GM12865 (cell line): ENCODE results near the gene FRMD4A.

Experiments
- DNase-seq: peaks from one replicate; pipeline ENCODE4 v3.0.0; 2010; ENCODE audit warnings: low read depth
- H3K4me3 ChIP-seq: 2 replicates; pipeline ENCODE4 v1.5.1; 2011; ENCODE audit warnings: mild to moderate bottlenecking, low read depth, low read length, control low read depth
- TF ChIP-seq, protein P1 (sequence below): IDR thresholded peaks from 2 replicates; pipeline ENCODE4 v1.5.1; 2011; ENCODE audit warnings: low read length, control low read depth, low read depth, inconsistent platforms; ENCODE audit not compliant: insufficient read depth; ENCODE audit errors: missing control alignments

Gene FRMD4A

DNA sequence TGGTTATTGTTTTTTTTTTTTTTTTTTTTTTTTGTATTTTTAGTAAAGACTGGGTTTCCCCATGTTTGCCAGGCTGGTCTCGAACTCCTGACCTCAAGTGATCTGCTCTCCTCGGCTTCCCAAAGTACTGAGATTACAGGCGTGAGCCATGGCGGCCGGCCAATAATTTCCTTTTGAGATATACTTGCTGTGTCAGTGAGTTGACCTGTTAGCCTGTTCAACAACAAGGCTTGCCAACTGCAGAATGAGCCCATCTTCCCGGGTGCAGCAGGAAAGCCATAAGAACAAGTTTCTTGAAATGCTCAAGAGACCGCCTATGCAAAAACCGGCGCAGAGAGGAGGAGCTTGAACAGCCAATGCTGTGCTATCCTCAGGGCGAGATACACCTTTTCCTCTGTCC is 631.5 kb downstream of the FRMD4A start:
- TF ChIP-seq, protein P1, sequence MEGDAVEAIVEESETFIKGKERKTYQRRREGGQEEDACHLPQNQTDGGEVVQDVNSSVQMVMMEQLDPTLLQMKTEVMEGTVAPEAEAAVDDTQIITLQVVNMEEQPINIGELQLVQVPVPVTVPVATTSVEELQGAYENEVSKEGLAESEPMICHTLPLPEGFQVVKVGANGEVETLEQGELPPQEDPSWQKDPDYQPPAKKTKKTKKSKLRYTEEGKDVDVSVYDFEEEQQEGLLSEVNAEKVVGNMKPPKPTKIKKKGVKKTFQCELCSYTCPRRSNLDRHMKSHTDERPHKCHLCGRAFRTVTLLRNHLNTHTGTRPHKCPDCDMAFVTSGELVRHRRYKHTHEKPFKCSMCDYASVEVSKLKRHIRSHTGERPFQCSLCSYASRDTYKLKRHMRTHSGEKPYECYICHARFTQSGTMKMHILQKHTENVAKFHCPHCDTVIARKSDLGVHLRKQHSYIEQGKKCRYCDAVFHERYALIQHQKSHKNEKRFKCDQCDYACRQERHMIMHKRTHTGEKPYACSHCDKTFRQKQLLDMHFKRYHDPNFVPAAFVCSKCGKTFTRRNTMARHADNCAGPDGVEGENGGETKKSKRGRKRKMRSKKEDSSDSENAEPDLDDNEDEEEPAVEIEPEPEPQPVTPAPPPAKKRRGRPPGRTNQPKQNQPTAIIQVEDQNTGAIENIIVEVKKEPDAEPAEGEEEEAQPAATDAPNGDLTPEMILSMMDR, result no peak
- H3K4me3 ChIP-seq, result no peak overlapping the region
- DNase-seq, result no peak

DNA sequence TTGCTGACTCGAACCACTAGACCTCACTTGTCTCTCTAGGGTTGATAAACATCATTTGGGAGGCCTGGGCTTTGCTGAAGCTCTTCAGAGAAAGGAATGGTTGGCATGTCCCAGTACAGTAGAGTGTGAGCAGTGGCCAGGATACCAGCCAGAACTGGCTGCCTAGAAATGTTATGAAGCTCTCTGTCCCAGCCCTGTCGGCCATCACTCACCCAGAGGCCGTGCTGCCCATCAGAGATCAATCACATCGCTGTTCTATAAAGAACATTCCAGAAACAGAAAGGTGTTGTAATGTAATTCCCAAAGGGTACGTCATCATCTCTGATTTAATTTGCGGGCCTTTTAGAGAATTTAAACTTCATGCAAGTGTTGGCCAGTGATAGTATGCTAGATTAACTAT is 632.5 kb downstream of the FRMD4A start:
- TF ChIP-seq, protein P1, result no peak
- no peak for DNase-seq

DNA sequence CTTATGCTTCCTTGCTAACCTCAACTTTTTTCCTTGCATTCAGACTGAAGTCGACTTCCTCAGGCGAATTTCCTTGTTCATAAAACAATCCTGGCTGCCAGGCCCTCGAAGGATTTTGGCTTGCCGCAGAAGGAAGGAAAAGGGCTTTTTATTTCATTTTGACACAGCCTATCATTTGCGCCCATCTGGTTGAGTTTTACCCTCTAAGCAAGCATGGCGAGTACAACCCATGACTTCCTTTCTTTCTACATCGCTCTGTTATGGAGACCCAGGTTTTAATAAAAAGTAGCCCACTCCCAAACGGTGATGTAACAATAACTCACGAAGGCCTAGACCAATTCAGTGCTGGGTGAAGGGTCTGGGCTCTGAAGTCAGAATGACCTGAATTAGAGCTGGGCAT is 634.7 kb downstream of the FRMD4A start:
- no peak for DNase-seq
- H3K4me3 ChIP-seq, result no peak overlapping the region
- TF ChIP-seq, protein P1, result no peak

More for the DNA sequence above, 632.5 kb downstream of the FRMD4A start:
- H3K4me3 ChIP-seq, result no peak overlapping the region

DNA sequence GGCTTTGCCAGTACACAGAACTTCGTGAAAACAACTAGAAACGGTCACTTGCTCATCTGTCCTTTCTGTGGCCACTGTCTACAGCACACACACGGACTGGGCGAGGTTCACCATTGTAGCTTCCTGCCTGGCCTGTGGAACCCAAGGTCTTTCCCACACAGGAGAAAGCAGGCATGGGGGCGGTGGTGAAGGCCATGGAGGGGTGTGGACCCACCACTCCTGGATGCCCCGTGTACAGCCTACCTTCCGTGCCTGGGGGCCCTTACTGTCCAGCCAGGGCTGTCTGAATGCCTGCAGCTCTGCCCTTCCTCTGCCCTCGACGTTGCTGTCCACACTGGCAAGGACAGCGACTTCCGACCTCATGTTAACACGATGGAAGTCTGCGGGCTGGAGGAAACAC is 635.1 kb downstream of the FRMD4A start:
- no peak overlapping the region for H3K4me3 ChIP-seq
- no peak for DNase-seq
- TF ChIP-seq, protein P1, result no peak

DNA sequence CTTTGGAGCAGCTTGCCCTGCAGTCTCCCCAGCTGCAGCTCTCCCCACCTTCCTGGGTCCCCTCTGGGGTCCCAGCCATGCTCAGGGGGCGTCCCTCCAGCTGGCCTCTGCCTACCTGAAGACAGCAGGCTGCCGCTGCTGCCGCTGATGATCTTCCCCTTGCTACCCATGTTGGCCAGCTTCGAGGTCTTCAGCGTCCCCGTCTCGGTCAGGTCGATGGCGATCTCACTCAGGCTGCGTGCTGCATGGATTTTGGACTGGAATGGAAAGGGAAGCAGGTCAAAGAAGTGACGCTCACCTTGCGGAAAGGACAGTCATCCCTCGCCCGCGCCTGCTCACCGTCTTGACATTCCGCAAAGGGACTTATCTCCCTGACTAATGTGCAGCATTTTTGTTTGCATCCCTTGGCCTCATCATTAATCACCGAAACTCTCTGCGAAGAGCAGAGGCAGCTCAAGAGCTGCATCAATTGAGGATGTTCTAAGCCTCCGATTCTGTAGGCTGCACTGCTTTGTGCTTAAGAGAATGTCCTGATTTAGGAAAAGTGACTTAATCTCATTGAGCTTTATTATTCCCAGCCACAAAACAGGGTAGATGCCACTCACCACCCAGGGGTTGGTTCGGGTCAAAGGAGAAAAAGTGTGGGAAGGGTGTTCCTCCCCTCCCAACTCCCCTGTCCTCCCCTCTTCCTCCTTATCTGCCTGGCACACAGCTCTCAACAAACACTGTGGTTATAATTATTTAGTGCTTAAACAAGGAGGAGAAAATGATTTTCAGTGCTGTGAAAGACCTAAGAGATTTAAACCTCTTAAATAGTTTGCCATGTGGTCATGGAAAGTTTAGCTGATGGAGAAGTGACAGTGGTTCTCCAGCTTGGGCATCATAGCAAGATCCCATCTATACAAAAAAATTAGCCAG is 636.7 kb downstream of the FRMD4A start:
- H3K4me3 ChIP-seq, result no peak overlapping the region
- TF ChIP-seq, protein P1, result no peak
- no peak for DNase-seq

DNA sequence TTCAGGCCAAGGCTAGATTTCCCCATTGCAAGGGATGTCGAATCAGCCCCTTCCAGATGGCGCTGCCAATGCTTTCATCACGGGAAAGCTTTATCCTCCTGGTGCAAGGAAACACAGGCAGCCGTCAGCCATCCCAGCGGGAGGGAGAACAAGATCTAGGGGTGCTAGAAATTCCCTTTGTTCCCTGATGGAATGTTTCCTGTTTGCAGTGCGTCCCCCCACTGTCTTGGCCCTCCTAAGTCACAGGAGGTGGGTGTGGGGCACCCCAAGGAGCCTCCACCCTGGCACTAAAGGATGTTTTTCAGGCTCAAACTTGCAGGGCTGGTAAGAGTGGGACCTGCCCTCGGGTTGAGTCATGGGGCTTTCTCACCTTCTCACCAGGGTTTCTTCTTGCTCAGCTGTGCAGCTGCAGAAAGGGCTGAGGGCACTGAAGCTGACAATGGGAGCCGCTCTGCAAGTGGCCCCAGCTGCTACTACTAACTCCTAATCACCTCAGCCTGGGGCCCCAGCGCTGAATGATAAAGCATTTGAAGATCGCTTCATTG is 640.4 kb downstream of the FRMD4A start:
- DNase-seq, result peak; percentile 78
- TF ChIP-seq, protein P1, result no peak
- no peak overlapping the region for H3K4me3 ChIP-seq

DNA sequence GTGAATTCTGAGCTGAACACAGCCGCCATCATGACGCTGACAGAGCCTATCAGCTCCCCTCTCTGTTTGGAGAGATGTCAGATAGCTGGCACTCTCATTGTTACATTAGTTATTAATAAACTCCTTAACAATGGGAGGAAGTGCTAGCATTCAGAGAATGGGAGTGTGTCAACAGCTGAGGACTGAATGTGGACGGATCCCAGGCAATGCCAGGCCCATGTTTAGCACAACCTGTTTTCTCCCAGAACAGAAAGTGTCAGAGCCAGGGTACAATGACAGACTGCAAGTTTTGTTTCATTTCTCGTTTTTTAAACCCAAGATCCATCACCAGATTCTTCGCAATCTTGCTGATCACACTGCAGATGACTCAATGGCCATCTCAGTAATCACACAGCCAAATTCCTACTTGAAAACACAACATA is 644.4 kb downstream of the FRMD4A start:
- no peak overlapping the region for H3K4me3 ChIP-seq
- DNase-seq, result peak; percentile 9
- TF ChIP-seq, protein P1, result no peak
